Measurements from ENCODE around the gene NGDN. TPM values are rescaled to one million over a fixed set of nuclear protein-coding genes. Genes with fewer than 3 reads are reported as not detected.

The NGDN gene
- total RNA-seq, 1 donor from 2014 or later, result 60.1 TPM

- Histone ChIP-seq H3K4me2 (no peak overlapping the region), H3K36me3 (no peaks in the 10 kb centered on the region), H3K9ac (no peak overlapping the region), H3F3A (ENCODE audit: low read depth) (peaks cover 37% of the 10 kb centered on the region), H2AFZ (replicated peaks) (no peak overlapping the region), H3K79me2 (ENCODE audit: low read depth) (no peaks in the 10 kb centered on the region), H3K4me1 (peaks cover 42% of the 10 kb centered on the region), H3K27ac (no peak overlapping the region), H3K27me3 (no peaks in the 10 kb centered on the region), H3K4me3 (no peak overlapping the region), H3K9me3 (ENCODE audit: low read depth) (no peaks in the 10 kb centered on the region), H4K20me1 (ENCODE audit: low read depth) (peaks cover 2% of the 10 kb centered on the region)
- Mint-ChIP-seq H3K27ac (peak overlapping the region; percentile 61), H3K9me3 (no peaks in the 10 kb centered on the region), H3K36me3 (peaks cover 3% of the 10 kb centered on the region), H3K27me3 (ENCODE audit: insufficient read depth, low read depth) (peaks cover 2% of the 10 kb centered on the region), H3K4me1 (peaks cover 52% of the 10 kb centered on the region), H3K4me3 (no peak overlapping the region)
- DNase-seq (ENCODE audit: low spot score), result no peak
- TF ChIP-seq CTCF (IDR thresholded peaks at IDR 0.05) (no peak), EZH2 (IDR thresholded peaks at IDR 0.05) (no peak), EZH2phosphoT487 (IDR thresholded peaks at IDR 0.05) (no peak)
These were observed 17.7 kb downstream of the NGDN start for GRCh38 chr14:23487216-23487615.

GRCh38 chr14:23492618-23493272 is 23.2 kb downstream of the NGDN start:
- no peak overlapping the region for H3K27ac Mint-ChIP-seq
- H3K27me3 Mint-ChIP-seq (ENCODE audit: insufficient read depth, low read depth), result no peaks in the 10 kb centered on the region
- TF ChIP-seq EZH2phosphoT487 (IDR thresholded peaks at IDR 0.05) (no peak), EZH2 (IDR thresholded peaks at IDR 0.05) (no peak)
- H4K20me1 ChIP-seq (ENCODE audit: low read depth), result no peaks in the 10 kb centered on the region
- H3F3A ChIP-seq (ENCODE audit: low read depth), result peaks cover 38% of the 10 kb centered on the region
- H3K9me3 Mint-ChIP-seq, result no peaks in the 10 kb centered on the region
- no peak overlapping the region for H3K9ac ChIP-seq
- H3K9me3 ChIP-seq (ENCODE audit: low read depth), result no peaks in the 10 kb centered on the region
- H3K36me3 ChIP-seq, result no peaks in the 10 kb centered on the region
- no peaks in the 10 kb centered on the region for H3K79me2 ChIP-seq (ENCODE audit: low read depth)
- DNase-seq (ENCODE audit: low spot score), result no peak
- peaks cover 19% of the 10 kb centered on the region for H3K4me1 Mint-ChIP-seq
- peaks cover 34% of the 10 kb centered on the region for H3K4me1 ChIP-seq
- H2AFZ ChIP-seq (replicated peaks), result no peak overlapping the region
- no peaks in the 10 kb centered on the region for H3K27me3 ChIP-seq
- H3K4me2 ChIP-seq, result peak overlapping the region; percentile 72
- no peak overlapping the region for H3K27ac ChIP-seq
- peaks cover 2% of the 10 kb centered on the region for H3K36me3 Mint-ChIP-seq
- no peak overlapping the region for H3K4me3 ChIP-seq
- no peak overlapping the region for H3K4me3 Mint-ChIP-seq

GRCh38 chr14:23494223-23494622 is 24.7 kb downstream of the NGDN start:
- peak overlapping the region; percentile 22 for H3K27ac Mint-ChIP-seq
- DNase-seq (ENCODE audit: low spot score), result peak; percentile 94
- Histone ChIP-seq H3K36me3 (no peaks in the 10 kb centered on the region), H2AFZ (replicated peaks) (peak overlapping the region; percentile 43), H3K4me3 (peak overlapping the region; percentile 30), H3K9ac (no peak overlapping the region), H3K27ac (peak overlapping the region; percentile 90), H3K4me1 (peaks cover 34% of the 10 kb centered on the region), H3K27me3 (no peaks in the 10 kb centered on the region), H3K9me3 (ENCODE audit: low read depth) (no peaks in the 10 kb centered on the region), H3K79me2 (ENCODE audit: low read depth) (no peaks in the 10 kb centered on the region), H3K4me2 (peak overlapping the region; percentile 72), H3F3A (ENCODE audit: low read depth) (peaks cover 38% of the 10 kb centered on the region), H4K20me1 (ENCODE audit: low read depth) (no peaks in the 10 kb centered on the region)
- no peaks in the 10 kb centered on the region for H3K36me3 Mint-ChIP-seq
- H3K27me3 Mint-ChIP-seq (ENCODE audit: insufficient read depth, low read depth), result no peaks in the 10 kb centered on the region
- TF ChIP-seq EZH2 (IDR thresholded peaks at IDR 0.05) (no peak), EZH2phosphoT487 (IDR thresholded peaks at IDR 0.05) (peak; percentile 96), CTCF (IDR thresholded peaks at IDR 0.05) (no peak)
- H3K4me3 Mint-ChIP-seq, result no peak overlapping the region
- H3K9me3 Mint-ChIP-seq, result no peaks in the 10 kb centered on the region
- H3K4me1 Mint-ChIP-seq, result peaks cover 15% of the 10 kb centered on the region

GRCh38 chr14:23512156-23512555 is 42.7 kb downstream of the NGDN start:
- Histone ChIP-seq H3K36me3 (no peaks in the 10 kb centered on the region), H3K4me3 (no peak overlapping the region), H4K20me1 (ENCODE audit: low read depth) (no peaks in the 10 kb centered on the region), H3K27me3 (no peaks in the 10 kb centered on the region), H3F3A (ENCODE audit: low read depth) (no peaks in the 10 kb centered on the region), H2AFZ (replicated peaks) (no peak overlapping the region), H3K9ac (no peak overlapping the region), H3K79me2 (ENCODE audit: low read depth) (no peaks in the 10 kb centered on the region), H3K27ac (no peak overlapping the region), H3K4me2 (no peak overlapping the region), H3K4me1 (no peaks in the 10 kb centered on the region), H3K9me3 (ENCODE audit: low read depth) (no peaks in the 10 kb centered on the region)
- Mint-ChIP-seq H3K4me3 (no peak overlapping the region), H3K9me3 (no peaks in the 10 kb centered on the region), H3K36me3 (no peaks in the 10 kb centered on the region), H3K4me1 (no peaks in the 10 kb centered on the region), H3K27ac (no peak overlapping the region), H3K27me3 (ENCODE audit: insufficient read depth, low read depth) (peaks cover 4% of the 10 kb centered on the region)
- TF ChIP-seq CTCF (IDR thresholded peaks at IDR 0.05) (no peak), EZH2phosphoT487 (IDR thresholded peaks at IDR 0.05) (no peak), EZH2 (IDR thresholded peaks at IDR 0.05) (no peak)
- DNase-seq (ENCODE audit: low spot score), result no peak

All from neural progenitor cell (in vitro differentiated cells).